GM12878 (cell line): ENCODE results near the gene ZNF576. TPM values are rescaled to one million over a fixed set of nuclear protein-coding genes. Genes with fewer than 3 reads are reported as not detected.

Experiments
- ATAC-seq: fragments of 200-7000 bp; cut with Tn5 transposase; 3 replicates; pipeline ENCODE4 v1.9.1; 2020; ENCODE audit warnings: mild to moderate bottlenecking, moderate library complexity
- BruUV-seq: library from RNA; stranded (reverse); fragments of 400-500 nt; replicated peaks from 2 replicates; lab custom pipeline; 2021; lab: Mats Ljungman, UMichigan
- CTCF ChIA-PET: fragments of 300-600 bp; sonication (Branson Sonifier 250); formaldehyde crosslinking; extraction: SDS; loops from one replicate; lab custom pipeline; 2021; ENCODE audit warnings: inconsistent platforms; lab: Yijun Ruan, JAX
- POLR2A ChIA-PET: fragments of 350-600 bp; formaldehyde crosslinking; extraction: SDS; loops from one replicate; lab custom pipeline; 2021; ENCODE audit warnings: inconsistent platforms; lab: Charles Lee
- RAD21 ChIA-PET: fragments of 300-600 bp; sonication (Branson Sonifier 250); formaldehyde crosslinking; loops from one replicate; lab custom pipeline; 2023; ENCODE audit warnings: antibody characterized with exemption; ENCODE audit not compliant: unreplicated experiment; lab: Charles Lee
- SMC1A ChIA-PET: fragments of 300-600 bp; sonication (Branson Sonifier 250); formaldehyde crosslinking; loops from one replicate; lab custom pipeline; 2023; ENCODE audit not compliant: unreplicated experiment, uncharacterized antibody; lab: Charles Lee
- DNase-seq: peaks from one replicate; pipeline ENCODE4 v3.0.0-alpha.2; 2011; ENCODE audit warnings: low read depth, low spot score
- FAIRE-seq: peaks from 3 replicates; lab custom pipeline; 2011; peaks lifted over from hg19 to GRCh38; lab: Jason Lieb, UNC
- H2AFZ ChIP-seq: 2 replicates; pipeline ENCODE4 v1.6.0; 2011; ENCODE audit warnings: low read depth, low read length, control low read depth; ENCODE audit not compliant: control insufficient read depth
- H3K27ac ChIP-seq: 2 replicates; pipeline ENCODE4 v1.5.1; 2011; ENCODE audit warnings: control low read depth; ENCODE audit not compliant: control insufficient read depth, insufficient read depth
- H3K27me3 ChIP-seq, 2 experiments: replicated peaks in 1 of 2; 2 replicates each; pipeline versions ENCODE4 v1.6.0 to v1.6.1; 2011; ENCODE audit warnings: low read length in 1 of 2; ENCODE audit not compliant: control insufficient read depth in 2 of 2, insufficient read depth in 2 of 2
- H3K36me3 ChIP-seq, 2 experiments: 2 replicates each; pipeline ENCODE4 v1.5.1; 2011; ENCODE audit warnings: low read length in 1 of 2; ENCODE audit not compliant: control insufficient read depth in 2 of 2, insufficient read depth in 2 of 2
- H3K4me1 ChIP-seq: 2 replicates; pipeline ENCODE4 v1.6.1; 2011; ENCODE audit warnings: mild to moderate bottlenecking, low read length, moderate library complexity, mixed read lengths; ENCODE audit not compliant: control insufficient read depth, insufficient read depth
- H3K4me2 ChIP-seq: 2 replicates; pipeline ENCODE4 v1.6.0; 2011; ENCODE audit warnings: control low read depth; ENCODE audit not compliant: control insufficient read depth, insufficient read depth
- H3K4me3 ChIP-seq: fragments of 200-600 bp; sonication (generic); 2 replicates; pipeline ENCODE4 v1.5.1; 2016
- H3K79me2 ChIP-seq: 2 replicates; pipeline ENCODE4 v1.6.0; 2011; ENCODE audit warnings: low read length; ENCODE audit not compliant: control insufficient read depth, insufficient read depth
- H3K9ac ChIP-seq: 2 replicates; pipeline ENCODE4 v1.8.0; 2011; ENCODE audit warnings: low read length, control low read depth, mixed read lengths; ENCODE audit not compliant: control insufficient read depth, insufficient read depth
- H3K9me3 ChIP-seq: replicated peaks from 3 replicates; pipeline ENCODE4 v1.5.1; 2011; ENCODE audit warnings: mild to moderate bottlenecking, low read length; ENCODE audit not compliant: control insufficient read depth, insufficient read depth
- H4K20me1 ChIP-seq: 2 replicates; pipeline ENCODE4 v1.6.0; 2011; ENCODE audit not compliant: control insufficient read depth, insufficient read depth
- BRCA1 ChIP-seq: IDR thresholded peaks from 2 replicates; pipeline ENCODE4 v1.6.1; 2011; ENCODE audit warnings: low read depth, low read length, improper control_type of control experiment
- CHD2 ChIP-seq: IDR thresholded peaks from 2 replicates; pipeline ENCODE4 v1.6.1; 2011; ENCODE audit warnings: low read depth, low read length, improper control_type of control experiment, borderline replicate concordance
- E2F4 ChIP-seq: IDR thresholded peaks from 2 replicates; pipeline ENCODE4 v1.6.1; 2012; ENCODE audit warnings: low read depth, low read length, improper control_type of control experiment
- FOXK2 ChIP-seq: fragments of 450-650 bp; IDR thresholded peaks from 2 replicates; pipeline ENCODE4 v1.6.1; 2017; ENCODE audit warnings: mild to moderate bottlenecking, moderate library complexity
- HSF1 ChIP-seq: fragments of 150-350 bp; IDR thresholded peaks from 2 replicates; pipeline ENCODE4 v1.6.1; 2014; ENCODE audit warnings: mild to moderate bottlenecking, low read depth, low read length
- IKZF1 ChIP-seq: fragments of 450-650 bp; conservative IDR thresholded peaks from 2 replicates; pipeline ENCODE4 v1.6.1; 2017; ENCODE audit warnings: antibody characterized with exemption, mild to moderate bottlenecking
- IRF3 ChIP-seq: fragments of 450-650 bp; IDR thresholded peaks from 2 replicates; pipeline ENCODE4 v1.6.1; 2014; ENCODE audit warnings: mild to moderate bottlenecking
- POLR2A ChIP-seq: IDR thresholded peaks from 2 replicates; pipeline ENCODE4 v1.6.1; 2011; ENCODE audit warnings: low read depth, mild to moderate bottlenecking, low read length
- RFX5 ChIP-seq: IDR thresholded peaks from 2 replicates; pipeline ENCODE4 v1.6.1; 2011; ENCODE audit warnings: low read depth, low read length, improper control_type of control experiment
- SPI1 ChIP-seq: IDR thresholded peaks from 2 replicates; pipeline ENCODE4 v1.6.1; 2011; ENCODE audit warnings: low read depth, mild to moderate bottlenecking, low read length, moderate library complexity, borderline replicate concordance; ENCODE audit not compliant: insufficient read depth
- STAT1 ChIP-seq: fragments of 450-650 bp; conservative IDR thresholded peaks from 2 replicates; pipeline ENCODE4 v1.6.1; 2014; ENCODE audit warnings: antibody characterized with exemption, mild to moderate bottlenecking
- WGBS: methylation state at CpG from one replicate; pipeline ENCODE4 v1.1.6; 2016; ENCODE audit warnings: low lambda C conversion rate; ENCODE audit not compliant: insufficient replicate concordance, insufficient coverage; ENCODE audit errors: missing lambda C conversion rate; 5-methylcytosine and 5-hydroxymethylcytosine counted together
- in situ Hi-C: fragments of 300-500 bp; cut with MboI; formaldehyde crosslinking; loops from 9 replicates; pipeline ENCODE4 v1.14.3; 2018; ENCODE audit warnings: mixed read lengths
- intact Hi-C: fragments of 100-400 bp; cut with micrococcal nuclease; formaldehyde crosslinking; loops from one replicate; pipeline ENCODE4 v1.14.2; 2022; ENCODE audit not compliant: unreplicated experiment
- polyA plus RNA-seq, 11 experiments: library from polyadenylated mRNA; depleted of rRNA in 4 of 11; unstranded in 6 of 11; stranded (reverse) in 5 of 11; fragments of >200 nt; fragmentation: Nextera tagmentation in 4 of 11; fragmentation: Illumina TruSeq in 1 of 11; extraction: Ambion mirVana in 4 of 11; extraction: Trizol in 1 of 11; gene quantifications; 1 replicate in 1 of 11; 2 replicates in 10 of 11; pipeline versions ENCODE4 v1.2.1 to v1.2.3, GENCODE V29; 2011 to 2016; ENCODE audit warnings: inconsistent platforms in 2 of 11, missing spikeins in 2 of 11, low read depth in 1 of 11
- total RNA-seq, 4 experiments: library from RNA; depleted of rRNA in 3 of 4; stranded (reverse); fragments of >200 nt in 3 of 4; fragmentation: Illumina TruSeq in 1 of 4; extraction: Trizol in 1 of 4; gene quantifications; 2 replicates each; pipeline versions ENCODE4 v1.2.1 to v1.2.3, GENCODE V29; 2013 to 2021

Gene ZNF576
- total and polyA plus RNA-seq, 10 of the 15 experiments (the other 5 are each of a cell fraction or from before 2014, with no cell fraction given), result 7.4 to 29.8 (median 14.3) TPM

- DNase-seq, result no peak
- Histone ChIP-seq H3K36me3 (no peaks in the 10 kb centered on the region), H3K4me3 (no peak overlapping the region), H4K20me1 (no peaks in the 10 kb centered on the region), H3K79me2 (no peaks in the 10 kb centered on the region), H2AFZ (no peak overlapping the region), H3K4me2 (no peak overlapping the region), H3K9ac (no peak overlapping the region), H3K9me3 (no peaks in the 10 kb centered on the region), H3K4me1 (peaks cover 5% of the 10 kb centered on the region), H3K27ac (no peak overlapping the region), H3K27me3 (peaks cover 10 to 19% of the 10 kb centered on the region in 2 experiments)
- POLR2A ChIA-PET, result no interaction called here
- TF ChIP-seq SPI1, result peak; percentile 66
- TF ChIP-seq BRCA1, result no peak
- BruUV-seq, result no TSS peak
- SMC1A ChIA-PET, result no interaction called here
- ATAC-seq, result no peak
- CTCF ChIA-PET, result no interaction called here
- intact Hi-C loops (no loop called here), in situ Hi-C loops (no loop called here)
- RAD21 ChIA-PET, result no interaction called here
- no peak for FAIRE-seq
- 38% methylated on average over 13 of the region's 13 CpGs for WGBS
These were observed 42.0 kb downstream of the ZNF576 start for GRCh38 chr19:43638214-43638994.

- H3K9ac ChIP-seq, result no peak overlapping the region
- peaks cover 5% of the 10 kb centered on the region for H3K4me1 ChIP-seq
- WGBS, result 19% methylated on average over 6 of the region's 18 CpGs
- FAIRE-seq, result no peak
- H3K4me3 ChIP-seq, result no peak overlapping the region
- RAD21 ChIA-PET, result no interaction called here
- ATAC-seq, result no peak
- H3K27ac ChIP-seq, result no peak overlapping the region
- no peak for DNase-seq
- no peaks in the 10 kb centered on the region for H3K36me3 ChIP-seq
- intact Hi-C loops (no loop called here), in situ Hi-C loops (no loop called here)
- BruUV-seq, result no TSS peak
- POLR2A ChIA-PET, result no interaction called here
- H3K4me2 ChIP-seq, result no peak overlapping the region
- SMC1A ChIA-PET, result no interaction called here
- no peaks in the 10 kb centered on the region for H4K20me1 ChIP-seq
- H3K27me3 ChIP-seq, result peaks cover 10 to 19% of the 10 kb centered on the region in 2 experiments
- no peaks in the 10 kb centered on the region for H3K79me2 ChIP-seq
- H2AFZ ChIP-seq, result no peak overlapping the region
- no peaks in the 10 kb centered on the region for H3K9me3 ChIP-seq
- CTCF ChIA-PET, result no interaction called here
- no peak for TF ChIP-seq FOXK2
- no peak for TF ChIP-seq IKZF1
- no peak for TF ChIP-seq STAT1
- no peak for TF ChIP-seq IRF3
- TF ChIP-seq POLR2A, result no peak
- no peak for TF ChIP-seq CHD2
- no peak for TF ChIP-seq HSF1
- TF ChIP-seq RFX5, result no peak
- no peak for TF ChIP-seq E2F4
These were observed 42.7 kb downstream of the ZNF576 start for GRCh38 chr19:43638995-43639518.
